CD4-positive, alpha-beta T cell treated with Interleukin-4 for 1 hour (primary cell): Measurements from ENCODE around the gene MRPL40.
A peak's percentile ranks its signal among the peaks of the same experiment; 100 is the strongest.
"Not testable (repeated sequence)": the region's sequence is repeated elsewhere in the genome, so short reads cannot be mapped to it uniquely, and the experiment has no call there.

Experiments used
- DNase-seq, 2 donors: peaks; one replicate each; pipeline ENCODE4 v3.0.0-alpha.2; 2020 to 2022

MRPL40 gene

DNA sequence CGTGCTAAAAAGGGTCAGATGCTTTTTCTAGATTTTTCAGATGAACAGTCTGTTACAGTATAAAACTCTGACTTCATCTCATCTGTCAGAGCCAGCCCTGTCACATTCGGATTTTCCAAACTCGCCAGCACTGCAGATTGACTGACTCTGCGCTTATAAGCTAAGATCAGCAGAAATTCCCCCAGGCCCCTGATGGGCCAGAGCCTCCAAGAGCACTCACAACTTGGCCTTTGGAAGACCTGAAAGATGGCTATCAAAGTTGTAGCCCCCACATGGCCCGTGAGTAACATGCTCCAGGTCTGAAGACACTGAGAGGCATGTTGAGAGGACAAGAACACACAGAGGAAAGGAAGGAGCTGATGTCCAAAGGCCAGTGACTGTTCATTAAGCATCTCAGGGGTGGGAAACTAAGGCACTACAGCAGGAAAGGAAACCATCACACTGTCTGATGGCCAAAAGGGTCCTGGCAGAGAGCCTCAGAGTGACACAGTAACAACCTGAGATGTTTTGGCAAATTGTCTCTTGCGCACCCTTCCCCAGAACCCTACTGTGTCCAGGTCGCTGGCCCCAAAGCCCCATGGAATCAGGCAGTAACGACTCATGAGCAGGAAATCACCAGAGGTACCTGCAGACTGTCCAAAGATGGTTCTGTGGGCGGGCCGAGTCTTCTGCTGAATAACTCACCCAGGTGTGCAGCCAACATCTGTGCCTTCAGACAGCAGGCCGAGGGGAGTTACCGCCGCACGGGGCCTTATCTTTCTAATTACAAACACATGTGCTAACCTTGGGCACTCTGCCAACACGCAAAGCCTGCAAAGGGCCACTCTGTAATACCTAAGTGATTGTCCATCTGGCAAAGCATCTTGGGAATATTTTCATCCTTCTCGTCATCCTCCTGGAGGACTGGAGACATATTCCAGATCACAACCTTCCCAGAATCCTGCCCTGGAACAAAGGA, 24.4 kb upstream of the MRPL40 start:
- no peak for DNase-seq

DNA sequence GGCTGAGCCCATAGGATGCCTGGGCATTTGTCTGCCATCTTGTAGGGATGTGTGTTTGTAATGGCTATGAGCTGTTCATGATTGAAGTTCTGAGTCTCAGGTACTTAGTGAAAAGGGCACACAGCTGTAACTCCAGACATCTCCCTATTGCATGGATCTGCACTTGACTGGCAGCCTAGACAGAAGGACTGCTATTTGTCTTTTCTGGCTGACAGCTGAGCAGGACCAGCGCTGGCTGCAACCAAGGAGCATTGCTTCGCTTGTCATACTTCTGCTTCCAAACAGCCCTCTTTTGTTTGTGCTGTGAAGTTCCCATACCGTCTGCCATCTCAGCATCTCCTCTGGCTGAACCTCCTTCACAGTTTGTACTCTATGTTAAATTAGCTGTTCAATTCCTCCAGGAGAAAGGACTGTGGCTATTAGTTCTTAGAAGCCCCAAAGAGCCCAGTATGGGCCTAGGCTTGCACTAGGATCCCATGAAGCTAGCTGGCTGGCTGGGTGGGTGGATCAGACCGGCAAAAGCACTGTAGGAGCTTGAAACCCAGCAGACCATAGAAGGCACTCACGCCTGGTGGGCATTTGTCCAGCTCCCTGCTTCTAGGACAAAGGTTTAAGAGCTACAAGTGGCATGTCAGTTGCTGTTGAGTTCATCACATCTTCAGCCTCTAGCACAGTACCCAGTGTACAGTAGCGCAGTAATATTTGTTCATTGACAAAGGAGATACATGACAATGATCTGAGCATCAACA, 21.2 kb upstream of the MRPL40 start:
- no peak for DNase-seq

DNA sequence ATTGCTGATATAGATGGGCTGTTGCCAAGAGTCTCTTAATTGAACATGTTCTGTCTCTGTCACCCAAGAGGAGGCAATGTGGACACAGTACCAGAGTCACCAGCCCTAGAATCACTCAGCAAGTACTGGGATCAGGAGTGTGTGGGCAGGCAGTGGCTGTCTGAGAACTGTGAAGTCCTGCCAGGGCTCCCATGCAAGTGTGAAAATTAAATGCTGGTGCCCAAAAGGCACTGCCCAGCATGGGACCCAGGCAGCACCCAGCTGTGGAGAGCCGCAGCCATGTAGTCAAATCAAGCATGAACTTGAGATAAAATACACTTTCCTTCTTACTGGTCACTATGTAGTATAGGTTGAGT, 20.7 kb upstream of the MRPL40 start:
- no peak for DNase-seq

DNA sequence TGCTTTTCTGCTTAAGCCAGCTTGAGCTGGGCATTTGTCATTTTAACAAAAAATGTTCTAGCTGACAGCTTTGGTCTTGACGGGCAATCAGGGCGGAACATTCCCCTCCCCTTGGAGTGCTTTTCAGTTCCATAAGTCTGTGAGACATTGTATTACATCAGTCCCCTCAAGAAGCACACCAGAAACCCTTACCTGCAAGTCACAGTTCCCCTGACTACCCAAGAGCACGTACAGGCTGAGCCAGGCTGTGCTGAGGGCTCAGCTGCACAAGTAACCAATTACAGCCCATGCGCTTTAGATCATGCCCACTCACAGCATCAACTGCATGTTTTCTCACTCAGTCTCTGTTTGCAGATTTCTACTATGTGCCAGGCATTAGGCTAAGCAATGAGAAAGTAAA, 19.9 kb upstream of the MRPL40 start:
- DNase-seq = no peak

DNA sequence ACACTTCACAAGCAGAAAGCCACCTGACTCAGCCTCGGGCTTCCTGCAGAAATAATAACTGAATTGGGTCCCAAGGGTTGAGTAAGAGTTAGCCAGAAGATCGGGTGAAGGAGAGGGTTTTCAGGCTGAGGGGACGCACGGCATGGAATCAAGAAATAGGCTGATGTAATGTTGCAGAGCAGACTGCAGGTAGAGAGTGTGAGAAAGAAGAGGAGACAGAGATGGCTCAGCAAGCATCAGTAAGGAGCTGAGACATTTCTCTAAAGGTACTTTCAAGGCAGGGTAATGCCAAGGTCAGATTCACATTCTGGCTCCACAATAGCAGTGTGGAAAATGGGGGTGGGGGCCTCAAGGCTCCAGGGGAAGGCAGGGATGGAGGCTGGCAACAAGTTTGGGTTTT, 19.4 kb upstream of the MRPL40 start:
- DNase-seq = no peak

DNA sequence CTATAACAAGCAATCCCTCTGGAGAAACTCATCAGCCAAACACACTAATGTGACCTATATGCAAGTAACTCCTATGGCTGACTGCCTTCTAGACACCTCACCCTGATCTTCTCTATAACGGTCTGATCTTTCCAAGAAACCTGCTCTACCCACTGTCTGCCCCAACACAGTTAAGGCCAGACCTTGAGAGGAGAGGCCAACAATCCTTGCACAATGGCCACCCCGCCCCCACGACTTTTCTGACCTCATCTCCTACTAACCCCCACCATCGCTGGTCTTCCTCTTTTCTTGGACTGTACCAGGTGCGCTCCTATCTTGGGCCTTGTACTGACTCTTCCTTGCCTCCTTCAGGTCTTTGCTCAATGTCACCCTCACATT, 13.3 kb upstream of the MRPL40 start:
- DNase-seq = no peak

DNA sequence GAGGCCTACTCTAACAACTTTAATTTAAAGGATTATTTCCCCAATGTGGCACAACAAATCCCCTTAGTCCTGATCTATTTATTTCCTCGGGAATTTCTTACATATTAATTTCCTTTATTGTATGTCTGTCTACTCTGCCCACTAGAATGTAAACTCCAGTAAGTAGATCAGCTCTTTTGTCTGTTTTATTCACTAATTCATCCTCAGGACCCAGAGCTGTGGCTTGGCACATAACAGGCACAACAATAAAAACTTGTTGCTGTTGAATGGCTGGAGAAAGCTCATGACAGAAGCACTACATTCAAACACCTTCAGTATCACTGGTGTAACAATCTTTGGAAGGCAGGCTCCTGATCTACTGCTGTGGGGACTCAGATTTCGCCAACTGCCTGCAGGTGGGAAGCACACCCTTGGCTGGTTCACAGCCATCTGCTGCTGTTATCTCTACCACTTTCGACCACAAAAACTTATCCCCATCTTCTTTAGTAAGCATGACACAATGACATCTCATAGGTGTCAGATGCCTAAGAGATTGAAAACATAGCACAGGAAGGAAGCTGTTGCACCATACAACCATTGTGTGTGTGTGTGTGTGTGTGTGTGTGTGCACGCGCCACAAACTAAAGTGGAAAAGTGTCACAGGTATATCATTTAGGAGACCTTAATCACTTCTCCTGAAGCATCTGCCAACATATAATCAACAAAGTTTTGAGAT, 12.7 kb upstream of the MRPL40 start:
- DNase-seq = peak; percentile 54 to 79

DNA sequence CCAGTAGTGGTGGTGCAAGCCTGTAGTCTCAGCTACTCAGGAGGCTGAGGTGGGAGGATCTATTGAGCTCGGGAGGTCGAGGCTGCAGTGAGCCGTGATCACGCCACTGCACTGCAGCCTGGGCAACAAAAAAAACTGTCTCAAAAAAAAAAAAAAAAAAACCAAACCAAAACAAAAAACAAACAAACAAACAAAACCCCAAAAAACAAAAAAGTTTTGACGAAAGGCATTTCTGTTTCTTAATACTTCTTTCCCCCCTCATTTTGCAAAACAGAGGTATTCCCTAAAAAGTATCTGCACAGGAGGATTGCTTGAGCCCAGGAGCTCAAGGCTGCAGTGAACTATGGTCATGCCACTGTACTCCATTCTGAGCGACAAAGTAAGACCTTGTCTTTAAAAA, 12.0 kb upstream of the MRPL40 start:
- no peak for DNase-seq

DNA sequence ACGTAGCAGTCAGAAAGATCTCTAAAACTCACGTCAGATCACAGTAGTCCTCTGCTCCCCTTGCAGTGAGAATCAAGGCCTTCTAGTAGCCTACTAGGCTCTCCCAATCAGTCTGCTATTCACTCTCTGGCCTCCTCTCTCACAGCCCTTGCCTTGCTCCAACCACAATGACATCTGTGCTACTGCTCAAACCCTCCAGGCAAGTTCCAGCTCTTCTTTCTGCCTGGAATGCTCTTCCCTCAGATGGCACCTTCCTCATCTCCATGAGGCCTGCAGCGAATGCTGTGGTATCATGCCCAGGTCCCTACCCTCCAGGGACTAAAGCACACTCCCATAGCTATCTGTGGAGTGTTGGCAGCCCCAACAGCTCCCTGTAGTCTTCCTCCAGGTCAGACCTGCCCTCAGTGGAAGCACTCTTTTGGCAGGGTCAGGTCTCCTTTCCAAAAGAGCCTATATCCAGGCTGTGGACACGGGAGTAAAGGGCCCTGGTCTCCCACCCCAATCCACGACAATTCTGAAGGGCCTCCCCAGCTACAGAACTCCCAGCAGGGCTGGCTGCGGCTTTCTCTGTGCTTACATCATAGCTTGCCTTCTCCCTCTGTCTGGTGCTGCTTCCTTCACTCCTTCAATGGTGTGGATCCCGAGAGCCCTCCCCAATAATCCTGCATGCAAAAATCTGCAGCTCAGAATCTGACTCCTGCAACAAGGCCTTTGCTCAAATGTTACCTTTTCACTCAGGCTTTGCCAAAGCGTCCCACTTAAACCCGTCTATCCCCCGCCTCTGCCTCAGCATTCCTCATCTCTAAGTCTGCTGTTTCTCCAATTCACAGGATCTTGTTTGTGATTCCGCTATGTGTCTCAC, 9.7 kb upstream of the MRPL40 start:
- DNase-seq = no peak

DNA sequence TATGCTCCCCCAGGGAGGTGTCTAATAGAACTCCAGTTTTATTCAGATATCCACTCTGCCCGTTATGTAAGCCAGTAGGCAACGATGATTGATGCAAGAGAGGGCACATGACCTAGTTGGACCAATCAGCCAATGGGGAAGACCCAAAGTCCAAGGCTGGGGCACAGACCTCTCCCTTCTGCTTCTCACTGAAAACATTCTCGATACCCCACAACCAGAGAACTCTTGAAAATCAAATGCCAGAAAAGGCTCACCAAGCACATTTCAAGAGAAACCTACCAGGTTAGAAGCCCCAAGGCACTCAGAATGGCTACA, 8.2 kb upstream of the MRPL40 start:
- DNase-seq = no peak

DNA sequence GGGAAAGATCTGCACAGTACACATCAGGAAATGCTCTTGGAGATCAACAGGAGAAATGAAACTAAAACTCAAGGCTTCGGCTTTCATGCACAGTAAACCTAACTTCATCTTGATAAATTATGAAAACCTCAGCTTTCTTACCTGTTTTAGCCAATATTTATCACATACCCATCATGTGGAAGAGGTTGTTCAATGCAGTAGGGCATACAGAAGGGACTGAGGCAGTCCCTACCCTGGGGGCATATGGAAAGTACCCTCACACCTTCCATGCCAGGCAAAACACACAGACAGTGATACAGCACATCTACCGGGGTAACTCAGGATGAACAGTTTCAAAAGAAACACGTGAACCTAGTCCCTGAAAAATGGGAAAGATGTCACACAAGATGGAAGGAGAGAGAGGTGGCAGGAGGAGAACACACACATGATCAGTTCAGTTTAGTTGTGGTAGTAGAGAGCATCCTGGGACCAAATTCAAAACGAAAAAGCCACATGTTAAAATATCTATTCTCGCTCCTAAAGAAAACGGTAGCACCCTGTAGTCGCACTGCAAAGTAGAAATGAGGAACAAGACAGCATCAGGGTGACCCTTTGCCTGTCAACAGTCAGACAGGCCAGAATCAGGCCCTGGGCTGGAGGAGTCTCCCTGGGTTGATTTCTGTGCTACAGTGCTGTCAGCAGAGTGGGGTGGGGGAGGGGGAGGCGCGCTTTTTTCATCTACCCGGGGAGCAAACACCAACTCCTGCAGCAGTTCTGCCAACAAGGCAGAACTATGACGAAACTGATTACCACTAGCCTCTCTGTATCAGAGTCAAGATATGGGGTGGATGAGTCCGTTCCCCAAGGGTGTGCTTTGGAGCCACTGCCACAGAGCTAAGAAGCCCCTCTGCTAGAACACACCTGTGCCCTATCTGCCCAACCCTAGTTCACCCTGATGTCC, 2.1 kb upstream of the MRPL40 start:
- DNase-seq = peak; percentile 38 to 52

DNA sequence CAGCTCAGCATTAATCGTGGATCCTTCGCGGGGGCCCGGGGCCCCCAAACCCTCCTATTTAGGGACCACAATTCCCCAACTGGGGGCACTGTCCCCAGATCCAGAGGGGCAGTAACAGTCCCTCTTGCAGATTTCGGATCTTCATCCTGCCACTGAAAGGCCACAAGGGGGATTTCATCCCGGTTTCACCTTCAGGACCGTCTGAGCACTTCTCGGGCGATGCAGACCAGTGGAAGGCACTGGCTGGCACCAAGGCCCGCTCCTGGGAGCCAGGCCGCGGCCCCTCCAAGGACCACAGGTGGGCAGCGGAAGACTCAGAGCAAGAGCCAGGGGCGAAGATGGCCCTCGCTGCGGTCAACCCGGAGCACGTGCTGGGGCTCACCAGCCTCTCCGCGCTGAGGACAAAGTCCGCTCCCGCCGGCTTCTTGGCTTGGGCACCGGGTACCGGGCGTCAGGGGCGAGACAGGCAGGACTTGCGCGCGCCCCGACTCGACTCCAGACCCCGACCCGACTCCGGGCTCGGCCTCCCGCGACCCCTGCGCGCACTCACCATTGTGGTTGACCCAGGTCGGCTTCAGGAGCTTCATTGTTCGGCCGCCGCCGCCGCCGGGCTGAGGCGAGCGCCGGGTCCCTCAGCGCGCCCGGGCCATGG, 1.3 kb upstream of the MRPL40 start:
- no peak for DNase-seq

DNA sequence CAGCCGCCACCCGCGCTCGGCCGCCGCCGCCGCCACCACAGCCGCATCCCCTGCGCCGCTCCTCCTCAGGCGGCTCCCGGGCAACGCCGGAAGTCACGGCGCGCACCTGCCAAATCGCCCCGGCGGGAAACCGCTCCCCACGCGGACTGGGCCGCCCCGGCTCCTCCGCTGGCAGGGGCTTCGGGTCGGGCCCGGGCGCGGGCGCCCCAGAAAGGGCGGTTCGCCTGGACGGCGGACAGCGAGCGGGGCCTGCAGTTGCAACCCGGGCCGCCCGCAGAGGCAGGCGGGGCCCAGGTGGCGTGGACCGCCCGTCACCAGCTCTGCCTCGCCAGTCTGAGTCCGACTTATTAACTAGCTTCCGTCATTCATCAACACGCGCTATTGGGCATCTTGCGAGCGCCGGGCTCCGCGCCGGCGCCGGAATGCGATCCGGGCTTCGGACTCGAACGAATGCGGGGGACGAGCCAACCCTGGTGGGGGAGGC, 654 bp upstream of the MRPL40 start, which contains the start of gene HIRA:
Gene HIRA (minus strand): TSS at position 85 of the 484 bp plus-strand sequence. CDS start 257 bp downstream, outside the sequence.
- peak; percentile 81 to 88 for DNase-seq

DNA sequence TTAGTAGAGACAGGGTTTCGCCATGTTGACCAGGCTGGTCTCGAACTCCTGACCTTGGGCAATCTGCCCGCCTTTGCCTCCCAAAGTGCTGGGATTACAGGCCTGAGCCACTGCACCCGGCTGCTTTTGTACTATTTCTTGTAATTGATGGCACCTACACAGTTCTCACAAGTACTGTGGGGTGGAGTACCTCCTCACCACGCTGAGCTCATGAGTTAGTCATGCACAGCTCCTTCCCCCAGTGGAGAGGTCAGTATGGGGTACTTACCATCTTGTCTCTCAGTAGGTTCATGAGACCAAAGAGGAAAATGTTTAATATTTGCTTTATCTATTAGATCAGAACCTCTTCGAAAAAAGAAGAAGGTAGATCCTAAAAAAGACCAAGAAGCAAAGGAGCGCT, 2.1 kb downstream of the MRPL40 start:
- DNase-seq = no peak

DNA sequence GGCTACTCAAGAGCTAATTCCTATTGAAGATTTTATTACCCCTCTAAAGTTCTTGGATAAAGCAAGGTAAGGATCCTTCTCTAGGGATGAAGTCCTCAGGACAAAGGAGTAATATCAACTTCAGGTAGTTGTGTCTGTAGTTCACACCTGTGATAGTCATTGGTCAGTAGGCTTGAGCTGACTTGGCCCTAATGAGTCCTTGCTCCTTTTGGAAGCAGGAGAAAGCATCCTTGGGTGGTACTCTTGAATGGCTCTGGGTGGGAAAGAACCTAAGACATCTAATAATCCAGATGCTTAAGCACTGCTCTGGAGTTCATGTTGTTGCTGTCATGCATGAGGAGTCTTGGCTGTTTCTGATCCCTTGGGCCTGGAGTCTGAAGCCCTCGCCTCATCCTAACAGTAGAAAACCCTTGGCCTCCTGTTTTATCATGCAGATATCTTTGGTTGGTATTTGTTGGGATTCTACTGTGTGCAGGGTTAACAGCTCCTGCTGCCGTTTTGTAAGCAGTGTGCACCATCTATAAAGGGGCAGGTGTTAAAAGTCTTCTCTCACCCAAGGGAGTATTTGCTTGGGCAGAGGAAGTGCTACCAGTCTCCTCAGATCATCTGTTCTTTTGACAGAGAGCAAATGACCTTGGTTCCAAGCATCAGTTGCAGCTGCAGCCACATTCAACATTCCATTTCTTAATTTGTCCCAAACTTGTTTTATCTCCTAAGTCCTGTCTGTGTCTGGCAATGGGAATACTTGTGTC, 2.7 kb downstream of the MRPL40 start:
- DNase-seq = no peak

DNA sequence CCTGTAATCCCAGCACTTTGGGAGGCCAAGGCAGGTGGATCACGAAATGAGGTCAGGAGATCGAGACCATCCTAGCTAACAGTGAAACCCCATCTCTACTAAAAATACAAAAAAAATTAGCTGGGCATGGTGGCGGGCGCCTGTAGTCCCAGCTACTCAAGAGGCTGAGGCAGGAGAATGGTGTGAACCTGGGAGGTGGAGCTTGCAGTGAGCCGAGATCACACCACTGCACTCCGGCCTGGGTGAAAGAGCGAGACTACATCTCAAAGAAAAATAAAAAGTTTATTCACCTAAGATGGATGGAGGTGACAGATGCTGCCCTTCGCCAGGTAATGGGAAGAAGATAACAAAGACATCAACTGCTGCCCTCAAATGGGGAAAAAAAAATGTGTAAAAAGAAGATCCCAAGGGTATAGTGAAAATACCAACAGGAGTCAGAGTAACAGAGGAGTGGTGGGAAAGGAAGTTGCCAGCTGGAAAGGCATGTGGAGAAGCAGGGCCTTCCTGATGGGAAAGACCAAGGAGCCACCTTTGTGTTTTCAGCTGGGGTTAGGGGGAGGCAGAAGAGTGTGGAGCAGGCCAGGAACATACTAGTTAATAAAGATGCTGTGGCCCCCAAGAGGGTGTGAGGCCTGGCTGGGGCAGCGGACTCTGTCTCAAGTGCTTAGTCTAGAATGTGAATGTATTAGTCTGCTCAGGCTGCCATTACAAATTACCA, 4.3 kb downstream of the MRPL40 start:
- not testable (repeated sequence) for DNase-seq

DNA sequence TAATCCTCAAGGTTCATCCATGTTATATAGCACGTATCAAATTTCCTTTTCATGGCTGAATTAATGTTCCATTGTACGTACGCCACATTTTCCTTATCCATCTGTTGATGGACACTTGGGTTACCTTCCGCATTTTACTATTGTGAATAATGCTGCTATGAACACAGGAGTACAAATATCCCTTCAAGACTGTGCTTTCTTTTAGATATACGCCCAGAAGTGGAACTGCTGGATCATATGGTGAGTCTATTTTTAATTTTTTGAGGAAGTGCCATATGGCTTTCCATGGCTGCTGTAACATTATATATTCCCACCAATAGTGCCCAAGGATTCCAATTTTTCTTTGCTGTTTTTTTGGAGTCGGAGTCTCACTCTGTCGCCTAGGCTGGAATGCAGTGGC, 6.0 kb downstream of the MRPL40 start:
- no peak for DNase-seq

DNA sequence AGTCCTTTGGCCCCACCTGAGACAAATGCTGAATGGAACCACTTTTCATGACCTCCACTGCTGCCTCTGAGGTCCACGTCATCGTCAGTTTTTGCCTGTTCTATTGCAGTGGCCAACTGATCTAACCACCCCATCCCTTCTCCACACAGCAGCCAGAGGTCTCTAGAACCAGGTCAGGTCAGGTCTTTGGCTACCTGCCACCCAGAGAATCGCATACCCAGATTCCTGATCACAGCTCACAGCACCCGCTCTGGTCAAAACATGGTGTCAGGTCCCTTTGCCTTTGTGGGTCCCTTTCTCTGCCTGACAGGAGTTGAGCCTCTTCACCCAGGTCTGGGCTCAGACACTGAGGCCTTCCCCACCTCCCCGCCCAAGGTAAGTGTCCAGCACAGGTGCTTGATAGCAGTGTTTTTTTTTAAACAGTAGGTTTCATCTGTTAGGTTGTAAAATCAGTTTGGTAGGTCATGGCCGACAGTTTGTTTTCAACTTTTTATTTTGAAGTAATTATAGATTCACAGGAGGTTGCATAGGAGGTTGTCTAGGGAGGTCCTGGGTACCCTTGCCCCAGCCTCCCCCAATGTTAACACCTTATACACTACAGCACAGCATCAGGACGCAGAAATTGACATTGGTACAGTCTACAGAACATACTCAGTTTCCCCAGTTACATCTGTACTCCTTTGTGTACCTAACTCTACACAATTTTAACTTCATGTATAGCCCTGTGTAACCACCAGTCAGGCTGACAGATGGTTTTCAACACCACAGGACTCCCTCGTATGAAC, 8.3 kb downstream of the MRPL40 start:
- no peak for DNase-seq
